Activated CD4-positive, alpha-beta T cell treated with anti-CD3 and anti-CD28 coated beads, Interleukin-2, amount 50 U/mL, for 1 hour (primary cell): Measurements from ENCODE around the gene CENPT.
"Not testable (repeated sequence)": the region's sequence is repeated elsewhere in the genome, so short reads cannot be mapped to it uniquely, and the experiment has no call there.

ENCODE experiments used
- DNase-seq: peaks from one replicate; pipeline ENCODE4 v3.0.0-alpha.2; 2020

The CENPT gene

GRCh38 chr16:67846063-67846319 lies 1.5 kb downstream of the CENPT start:
- DNase-seq: no peak

DNA sequence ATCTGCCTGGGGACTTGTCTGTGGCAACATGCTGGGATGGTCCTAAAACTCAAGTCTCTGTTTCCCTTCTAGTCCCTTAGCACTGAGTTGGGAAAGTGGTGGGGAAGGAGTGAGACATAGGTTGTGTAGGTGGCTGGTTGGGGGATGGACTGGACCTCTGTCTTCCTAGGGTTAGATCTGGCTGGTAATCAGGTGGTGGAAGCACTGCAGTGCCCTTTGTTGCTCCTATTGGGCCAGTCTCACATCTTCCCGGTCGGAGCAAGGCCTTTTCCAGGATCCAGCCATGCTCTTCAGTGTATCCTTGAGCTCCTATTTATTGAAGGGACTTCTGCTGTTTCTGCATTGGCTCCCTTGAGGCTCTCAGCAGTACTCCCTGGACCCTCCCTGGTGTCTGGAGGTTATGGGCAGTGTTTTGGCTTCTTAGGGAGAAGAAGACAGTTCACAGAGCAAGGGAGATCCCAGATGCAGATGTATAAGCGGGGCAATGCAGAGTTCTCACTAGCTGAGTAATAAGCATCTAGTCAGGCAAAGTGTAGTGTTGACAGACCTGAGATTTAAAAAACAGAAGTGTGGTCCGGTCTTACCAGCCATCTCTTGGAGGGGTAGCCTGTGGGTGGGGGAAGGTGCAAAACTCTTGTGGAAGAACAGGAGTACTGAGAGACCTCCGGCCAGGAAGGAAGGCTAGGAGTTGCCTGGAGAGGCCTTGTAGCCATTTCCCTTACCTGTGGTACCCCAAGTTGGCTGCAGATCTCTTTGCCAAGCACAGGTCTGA lies 2.0 kb downstream of the CENPT start:
- no peak for DNase-seq

GRCh38 chr16:67844497-67844896 lies 3.0 kb downstream of the CENPT start:
- DNase-seq: no peak

GRCh38 chr16:67843343-67843765 lies 4.1 kb downstream of the CENPT start:
- no peak for DNase-seq

DNA sequence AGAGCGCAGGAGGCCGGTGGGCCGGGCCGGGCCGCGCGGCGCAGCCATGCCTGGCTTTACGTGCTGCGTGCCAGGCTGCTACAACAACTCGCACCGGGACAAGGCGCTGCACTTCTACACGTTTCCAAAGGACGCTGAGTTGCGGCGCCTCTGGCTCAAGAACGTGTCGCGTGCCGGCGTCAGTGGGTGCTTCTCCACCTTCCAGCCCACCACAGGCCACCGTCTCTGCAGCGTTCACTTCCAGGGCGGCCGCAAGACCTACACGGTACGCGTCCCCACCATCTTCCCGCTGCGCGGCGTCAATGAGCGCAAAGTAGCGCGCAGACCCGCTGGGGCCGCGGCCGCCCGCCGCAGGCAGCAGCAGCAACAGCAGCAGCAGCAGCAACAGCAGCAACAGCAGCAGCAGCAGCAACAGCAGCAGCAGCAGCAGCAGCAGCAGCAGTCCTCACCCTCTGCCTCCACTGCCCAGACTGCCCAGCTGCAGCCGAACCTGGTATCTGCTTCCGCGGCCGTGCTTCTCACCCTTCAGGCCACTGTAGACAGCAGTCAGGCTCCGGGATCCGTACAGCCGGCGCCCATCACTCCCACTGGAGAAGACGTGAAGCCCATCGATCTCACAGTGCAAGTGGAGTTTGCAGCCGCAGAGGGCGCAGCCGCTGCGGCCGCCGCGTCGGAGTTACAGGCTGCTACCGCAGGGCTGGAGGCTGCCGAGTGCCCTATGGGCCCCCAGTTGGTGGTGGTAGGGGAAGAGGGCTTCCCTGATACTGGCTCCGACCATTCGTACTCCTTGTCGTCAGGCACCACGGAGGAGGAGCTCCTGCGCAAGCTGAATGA lies 4.8 kb downstream of the CENPT start:
- peak; percentile 59 for DNase-seq

- DNase-seq: peak; percentile 94
Observed at GRCh38 chr16:67841816-67842508, 5.5 kb downstream of the CENPT start, which contains the start of gene THAP11. Gene THAP11 (plus strand): TSS chr16:67842320. CDS start chr16:67842555, 235 bp downstream.

- no peak for DNase-seq
Observed at GRCh38 chr16:67841198-67841815, 6.2 kb downstream of the CENPT start.

GRCh38 chr16:67837811-67838210 lies 9.7 kb downstream of the CENPT start:
- no peak for DNase-seq

DNA sequence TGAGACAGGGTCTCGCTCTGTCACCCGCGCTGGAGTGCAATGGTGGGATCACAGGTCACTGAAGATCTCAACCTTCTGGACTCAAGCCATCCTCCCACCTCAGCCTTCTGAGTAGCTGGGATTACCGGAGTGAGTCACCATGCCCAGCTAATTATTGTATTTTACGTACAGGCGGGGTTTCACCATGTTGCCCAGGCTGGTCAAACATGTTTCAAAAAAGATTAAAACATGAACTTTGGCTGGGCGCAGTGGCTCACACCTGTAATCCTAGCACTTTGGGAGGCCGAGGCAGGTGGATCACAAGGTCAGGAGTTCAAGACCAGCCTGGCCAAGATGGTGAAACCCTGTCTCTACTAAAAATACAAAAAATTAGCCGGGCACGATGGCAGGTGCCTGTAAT lies 10.3 kb downstream of the CENPT start:
- not testable (repeated sequence) for DNase-seq

- no peak for DNase-seq
Observed at GRCh38 chr16:67834242-67834614, 13.3 kb downstream of the CENPT start.

DNA sequence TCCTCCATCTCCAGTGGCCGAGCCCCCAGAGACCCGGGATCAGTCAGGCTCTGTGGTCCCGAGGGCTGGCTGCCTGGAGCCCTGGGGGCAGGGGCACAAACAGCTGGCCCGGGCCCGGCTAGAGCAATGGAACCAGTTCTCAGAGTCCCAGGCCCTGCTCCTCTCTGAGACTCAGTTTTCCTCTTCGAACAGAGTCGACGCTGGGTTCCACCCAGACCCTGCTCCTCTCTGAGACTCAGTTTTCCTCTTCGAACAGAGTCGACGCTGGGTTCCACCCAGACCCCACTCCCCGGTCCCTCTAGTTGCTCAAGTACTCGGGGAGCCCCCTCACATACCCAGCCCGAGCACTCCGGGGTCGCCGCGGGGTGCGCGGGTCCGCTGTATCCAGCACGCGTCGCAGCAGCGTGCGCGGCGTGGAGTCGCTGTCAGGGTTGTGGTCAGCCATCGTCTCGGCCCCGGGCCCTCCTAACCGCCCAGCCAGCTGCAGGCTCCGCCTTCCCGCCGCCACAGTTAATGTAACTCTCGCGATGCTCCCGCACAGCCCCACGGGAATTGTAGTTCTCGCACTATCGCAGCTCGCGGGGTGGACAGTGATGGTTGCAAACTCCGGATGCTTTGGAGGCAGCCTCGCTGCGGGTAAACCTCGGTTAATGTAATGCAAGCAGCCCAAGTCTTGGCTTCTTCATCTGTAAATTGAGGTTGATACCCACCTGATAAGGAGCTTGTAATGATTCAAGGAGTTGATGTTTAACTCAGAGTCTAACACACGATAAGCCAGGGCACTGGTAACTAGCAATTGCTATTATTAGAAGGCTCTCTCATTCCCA lies 13.9 kb downstream of the CENPT start:
- peak; percentile 92 for DNase-seq

DNA sequence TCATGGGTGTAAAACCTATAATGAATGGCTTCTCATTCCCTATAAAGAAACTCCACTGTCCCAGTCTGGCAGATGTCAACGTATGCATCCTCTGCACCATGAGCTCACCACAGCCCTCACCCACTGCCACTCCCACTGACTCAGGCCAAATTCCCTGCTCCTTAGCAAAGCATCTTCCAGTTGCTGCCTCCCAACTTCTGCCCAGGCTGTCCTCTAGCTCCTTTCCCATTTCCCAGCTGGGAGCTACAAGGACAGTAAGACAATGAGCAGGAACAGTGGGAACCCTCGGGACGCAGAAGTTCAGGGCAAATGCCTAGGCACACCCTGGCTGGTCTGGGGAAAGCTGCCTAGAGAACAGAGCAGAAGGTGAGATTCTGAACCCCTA lies 14.5 kb downstream of the CENPT start:
- no peak for DNase-seq

DNA sequence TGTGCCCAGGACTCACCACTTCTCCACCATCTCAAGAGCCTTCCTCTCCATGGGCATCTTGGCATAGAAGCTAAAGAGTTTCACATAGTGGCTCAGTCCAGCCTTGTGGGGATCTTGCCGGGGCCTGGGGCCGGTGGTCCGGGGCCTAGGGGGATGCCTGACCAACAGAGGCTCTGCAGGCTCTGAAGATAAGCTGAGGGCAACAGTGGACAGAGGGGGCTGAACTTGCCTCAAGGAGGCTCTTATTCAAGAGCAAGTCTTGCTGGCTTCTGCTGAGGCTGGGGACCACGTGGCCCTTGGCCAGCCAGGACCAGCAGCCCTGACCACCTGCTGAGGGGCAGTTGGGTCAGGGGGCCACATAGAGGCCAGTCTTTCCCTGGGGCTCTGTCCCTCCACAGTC lies 18.8 kb downstream of the CENPT start:
- DNase-seq: no peak

GRCh38 chr16:67825906-67826305 lies 21.6 kb downstream of the CENPT start:
- DNase-seq: no peak

- no peak for DNase-seq
Observed at GRCh38 chr16:67825119-67825518, 22.4 kb downstream of the CENPT start.

DNA sequence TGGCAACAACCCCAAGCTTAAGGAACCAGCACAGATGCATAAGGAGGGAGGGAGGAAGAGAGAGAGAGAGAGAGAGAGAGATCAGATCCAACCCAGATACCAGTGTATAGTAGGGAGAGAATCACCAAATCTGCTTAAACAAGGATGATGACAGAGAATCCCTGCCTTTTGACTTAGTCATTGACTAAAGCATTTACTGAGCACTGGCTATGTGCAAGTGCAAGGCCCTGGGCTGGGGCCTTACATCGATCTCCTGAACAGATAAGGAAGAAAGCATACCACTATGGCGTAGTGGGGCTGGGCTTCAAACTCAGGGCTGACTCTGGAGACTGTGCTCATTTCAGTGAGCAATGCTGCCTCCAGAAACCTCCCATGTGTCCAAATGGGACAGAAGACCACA lies 25.0 kb downstream of the CENPT start:
- DNase-seq: no peak

DNA sequence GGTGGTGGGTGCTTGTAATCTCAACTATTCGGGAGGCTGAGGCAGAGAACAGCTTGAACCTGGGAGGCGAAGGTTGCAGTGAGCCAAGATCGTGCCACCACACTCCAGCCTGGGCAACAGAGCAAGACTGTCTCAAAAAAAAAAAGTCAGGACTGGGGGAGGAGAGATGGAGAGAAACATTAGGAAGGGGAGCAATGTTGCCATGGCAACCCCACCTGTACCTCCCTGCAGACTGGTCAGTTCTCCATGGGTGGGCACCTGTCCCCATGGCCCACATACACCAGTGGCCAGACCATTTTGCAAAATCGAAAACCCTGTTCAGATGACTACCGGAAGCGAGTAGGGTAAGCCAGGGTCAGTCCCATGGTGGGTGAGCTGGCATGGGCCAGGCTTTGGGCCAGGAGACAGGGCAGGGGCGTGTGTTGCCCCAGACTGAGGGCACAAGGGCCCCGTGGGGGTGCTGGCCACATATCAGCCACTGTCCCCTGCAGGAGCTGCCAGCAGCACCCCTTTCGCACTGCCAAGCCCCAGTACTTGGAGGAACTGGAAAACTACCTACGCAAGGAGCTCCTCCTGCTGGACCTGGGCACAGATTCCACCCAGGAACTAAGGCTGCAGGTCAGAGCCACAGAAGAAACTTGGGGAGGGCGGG lies 26.8 kb downstream of the CENPT start:
- DNase-seq: no peak

DNA sequence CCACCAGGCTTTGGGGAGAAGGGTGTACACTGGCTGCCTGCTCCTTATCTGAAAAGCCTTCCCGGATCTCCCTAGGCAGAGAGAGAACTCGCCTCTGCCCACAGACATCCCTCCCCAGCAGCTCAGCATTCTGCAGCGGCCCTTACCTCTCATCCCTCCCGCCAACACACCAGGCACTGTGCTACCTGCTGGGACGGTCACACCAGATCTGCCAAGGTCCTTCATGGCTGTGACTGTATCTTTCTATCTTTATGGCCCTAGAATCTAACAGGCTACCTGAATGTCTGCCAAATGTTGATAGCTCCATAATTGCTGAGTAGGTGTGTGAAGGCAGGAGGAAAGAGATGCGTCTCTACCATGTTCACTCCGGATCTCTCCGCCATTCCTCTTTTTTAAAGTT lies 32.9 kb downstream of the CENPT start:
- no peak for DNase-seq

- DNase-seq: no peak
Observed at GRCh38 chr16:67811899-67812298, 35.6 kb downstream of the CENPT start.

DNA sequence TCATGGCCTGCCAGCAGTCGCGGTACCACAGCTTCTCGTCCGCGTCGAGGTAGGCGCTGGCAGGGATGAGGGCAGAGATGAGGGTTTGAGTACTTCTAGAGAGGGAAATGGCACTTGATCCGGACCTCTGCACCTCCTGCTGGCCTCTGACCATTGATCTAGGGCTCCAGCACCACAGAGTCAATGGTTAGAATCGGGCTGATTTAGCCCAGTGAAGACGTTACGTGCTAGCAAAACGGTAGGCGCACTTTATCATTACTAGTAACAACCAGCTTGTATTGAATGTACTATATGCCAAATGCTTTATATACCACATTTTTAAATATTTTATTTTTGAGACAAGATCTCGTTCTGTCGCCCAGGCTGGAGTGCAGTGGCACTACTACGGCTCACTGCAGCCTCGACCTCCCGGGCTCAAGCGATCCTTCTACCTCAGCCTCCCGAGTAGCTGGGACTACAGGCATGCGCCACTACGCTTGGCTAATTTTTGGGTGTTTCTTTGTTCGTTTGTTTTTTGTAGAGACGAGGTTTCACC lies 40.3 kb downstream of the CENPT start:
- DNase-seq: no peak

- peak; percentile 93 for DNase-seq
Observed at GRCh38 chr16:67806428-67807147, 40.9 kb downstream of the CENPT start, which contains the start of the genes RANBP10 and TSNAXIP1. Gene RANBP10 (minus strand): TSS chr16:67806560. CDS start chr16:67806536, 24 bp downstream. Gene TSNAXIP1 (plus strand): TSS chr16:67806889. CDS start chr16:67807150, 261 bp downstream.
